Spleen (tissue), 11 donors: ENCODE results near the gene PACSIN1. TPM values are rescaled to one million over a fixed set of nuclear protein-coding genes. Genes with fewer than 3 reads are reported as not detected.
"Not testable (repeated sequence)": the region's sequence is repeated elsewhere in the genome, so short reads cannot be mapped to it uniquely, and the experiment has no call there.

Source experiments
- DNase-seq: peaks from one replicate; pipeline ENCODE4 v3.0.0-alpha.2; 2020
- H3K27ac ChIP-seq, 8 donors: fragments of 200-600 bp; sonication (generic) in 7 of 8; 1 replicate in 4 of 8; 2 replicates in 4 of 8; pipeline versions ENCODE4 v1.5.0 to v1.8.0; 2016 to 2021; ENCODE audit warnings: inconsistent platforms in 4 of 8, mild to moderate bottlenecking in 4 of 8, moderate library complexity in 1 of 8
- H3K27me3 ChIP-seq, 7 donors: fragments of 200-600 bp; sonication (generic) in 6 of 7; replicated peaks in 1 of 7; 1 replicate in 4 of 7; 2 replicates in 3 of 7; pipeline versions ENCODE4 v1.5.0 to v1.8.0; 2016 to 2021; ENCODE audit warnings: inconsistent platforms in 3 of 7, mild to moderate bottlenecking in 1 of 7
- H3K36me3 ChIP-seq, 6 donors: fragments of 200-600 bp; sonication (generic) in 5 of 6; 1 replicate in 4 of 6; 2 replicates in 2 of 6; pipeline versions ENCODE4 v1.5.0 to v1.8.0; 2016 to 2021; ENCODE audit warnings: inconsistent platforms in 2 of 6
- H3K4me1 ChIP-seq, 6 donors: fragments of 200-600 bp; sonication (generic) in 5 of 6; 1 replicate in 3 of 6; 2 replicates in 3 of 6; pipeline versions ENCODE4 v1.5.0 to v1.8.0; 2016 to 2021; ENCODE audit warnings: inconsistent platforms in 3 of 6
- H3K4me3 ChIP-seq, 8 donors: fragments of 200-600 bp; sonication (generic) in 7 of 8; 1 replicate in 4 of 8; 2 replicates in 4 of 8; pipeline versions ENCODE4 v1.5.0 to v1.8.0; 2016 to 2021; ENCODE audit warnings: inconsistent platforms in 4 of 8, mild to moderate bottlenecking in 4 of 8, moderate library complexity in 2 of 8
- H3K9me3 ChIP-seq, 8 donors: fragments of 200-600 bp; sonication (generic) in 7 of 8; 1 replicate in 4 of 8; 2 replicates in 4 of 8; pipeline versions ENCODE4 v1.5.0 to v1.8.0; 2016 to 2021; ENCODE audit warnings: inconsistent platforms in 4 of 8
- POLR2A ChIP-seq, 3 donors: fragments of 450-650 bp; IDR thresholded peaks; one replicate each; pipeline ENCODE4 v1.5.1; 2017; ENCODE audit warnings: antibody characterized with exemption in 3 of 3, mild to moderate bottlenecking in 1 of 3
- POLR2AphosphoS5 ChIP-seq, 3 donors: sonication (generic); formaldehyde crosslinking; IDR thresholded peaks; one replicate each; pipeline ENCODE4 v1.5.1; 2017; ENCODE audit warnings: antibody characterized with exemption in 3 of 3
- WGBS, 5 donors: extraction: QIAGEN DNeasy Blood & Tissue Kit in 3 of 5; methylation state at CpG; one replicate each; pipeline versions ENCODE4 v1.1.5 to v1.1.7; 2013 to 2018; 5-methylcytosine and 5-hydroxymethylcytosine counted together
- intact Hi-C: fragments of 100-400 bp; cut with DNase I; formaldehyde crosslinking; loops from one replicate; pipeline ENCODE4 v1.15.0; 2023; ENCODE audit warnings: low total_unique reads
- polyA plus RNA-seq, 3 donors: library from polyadenylated mRNA; stranded (reverse); fragments of 200-250 nt; gene quantifications; one replicate each; pipeline ENCODE4 v1.2.1, GENCODE V29; 2013
- total RNA-seq, 7 donors: library from RNA; depleted of rRNA in 3 of 7; stranded (reverse); fragments of >200 nt in 3 of 7; fragmentation: NEBNext Ultra II Directional in 4 of 7; extraction: Animal tissue kit (Norgen Biotek cat#: 25700) in 4 of 7; gene quantifications; one replicate each; pipeline versions ENCODE4 v1.1.0 to v1.2.1, GENCODE V29; 2016 to 2021
- TF ChIP-seq, protein P1 (sequence below), 11 experiments: fragments of 200-600 bp in 7 of 11; fragments of 450-650 bp in 4 of 11; sonication (generic) in 4 of 11; IDR thresholded peaks in 8 of 11; conservative IDR thresholded peaks in 3 of 11; 1 replicate in 7 of 11; 2 replicates in 4 of 11; pipeline versions ENCODE4 v1.4.0 to v1.8.0; 2016 to 2021; ENCODE audit warnings: antibody characterized with exemption in 11 of 11, inconsistent platforms in 4 of 11, mild to moderate bottlenecking in 1 of 11
- donor health status: healthy with polysubstance abuse.
- donor health status: DM: no; HTN: no; CAD: no; lungs with moderate emphysema.
- donor health status: DM: no; HTN: no; CAD: no.
- donor health status: Bipolar disorder and iron deficiency.
- donor health status: healthy.
- donor health status: DM: no; HTN: no; CAD: no.
- donor health status: DM: yes; HTN: yes; CAD: no.

PACSIN1 gene
- total and polyA plus RNA-seq, 10 donors, result 0.66 to 2.8 (median 1.3) TPM

DNA sequence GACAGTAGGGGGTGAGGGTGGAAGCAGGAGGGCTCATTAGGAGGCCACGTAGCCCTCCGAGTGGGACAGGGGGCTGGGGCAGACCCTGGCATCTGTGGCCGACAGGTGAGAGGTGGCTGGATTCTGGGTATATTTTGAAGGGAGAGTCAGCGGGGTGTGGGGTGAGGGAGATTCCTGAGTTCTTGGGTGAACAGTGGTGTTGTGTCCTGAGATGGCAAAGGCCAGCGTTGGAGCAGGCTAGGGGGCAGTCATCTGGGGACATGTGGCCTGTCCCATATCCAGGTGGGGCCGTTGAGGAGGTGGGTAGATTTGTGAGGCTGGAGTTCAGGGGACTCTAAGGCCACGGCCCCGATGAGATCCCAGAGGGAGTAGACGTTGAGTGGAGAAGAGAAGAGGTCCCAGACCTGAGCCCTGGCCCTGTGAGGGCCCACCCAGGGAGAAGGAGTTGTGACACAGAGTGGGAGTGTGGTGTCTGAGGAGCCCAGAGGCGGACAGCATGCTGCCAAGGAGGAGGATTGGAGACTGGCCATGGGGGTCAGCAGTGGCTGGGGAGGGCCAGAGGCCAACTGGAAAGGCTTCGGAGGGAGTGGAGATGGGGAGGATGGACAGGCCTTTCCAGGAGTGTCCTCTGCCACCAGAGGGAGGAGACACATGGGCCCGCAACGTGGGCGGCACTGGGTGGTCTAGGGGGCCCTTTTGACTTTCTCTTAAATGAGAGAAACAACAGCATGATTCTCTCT, 19.6 kb downstream of the PACSIN1 start:
- no peak overlapping the region for H3K27ac ChIP-seq
- H3K36me3 ChIP-seq, result no peaks in the 10 kb centered on the region
- H3K27me3 ChIP-seq, result no peaks in the 10 kb centered on the region
- no peaks in the 10 kb centered on the region for H3K9me3 ChIP-seq
- intact Hi-C loops, result no loop called here
- H3K4me3 ChIP-seq, result no peak overlapping the region
- DNase-seq, result peak; percentile 54
- WGBS, 5 donors, result 69 to 85% (median 74%) methylated on average over 14 of the region's 14 CpGs
- peaks cover 0 to 13% (median 1%) of the 10 kb centered on the region in 6 donors for H3K4me1 ChIP-seq
- TF ChIP-seq POLR2A (IDR thresholded peaks at IDR 0.05) (no peak), POLR2AphosphoS5 (IDR thresholded peaks at IDR 0.05) (no peak)
- TF ChIP-seq, protein P1, sequence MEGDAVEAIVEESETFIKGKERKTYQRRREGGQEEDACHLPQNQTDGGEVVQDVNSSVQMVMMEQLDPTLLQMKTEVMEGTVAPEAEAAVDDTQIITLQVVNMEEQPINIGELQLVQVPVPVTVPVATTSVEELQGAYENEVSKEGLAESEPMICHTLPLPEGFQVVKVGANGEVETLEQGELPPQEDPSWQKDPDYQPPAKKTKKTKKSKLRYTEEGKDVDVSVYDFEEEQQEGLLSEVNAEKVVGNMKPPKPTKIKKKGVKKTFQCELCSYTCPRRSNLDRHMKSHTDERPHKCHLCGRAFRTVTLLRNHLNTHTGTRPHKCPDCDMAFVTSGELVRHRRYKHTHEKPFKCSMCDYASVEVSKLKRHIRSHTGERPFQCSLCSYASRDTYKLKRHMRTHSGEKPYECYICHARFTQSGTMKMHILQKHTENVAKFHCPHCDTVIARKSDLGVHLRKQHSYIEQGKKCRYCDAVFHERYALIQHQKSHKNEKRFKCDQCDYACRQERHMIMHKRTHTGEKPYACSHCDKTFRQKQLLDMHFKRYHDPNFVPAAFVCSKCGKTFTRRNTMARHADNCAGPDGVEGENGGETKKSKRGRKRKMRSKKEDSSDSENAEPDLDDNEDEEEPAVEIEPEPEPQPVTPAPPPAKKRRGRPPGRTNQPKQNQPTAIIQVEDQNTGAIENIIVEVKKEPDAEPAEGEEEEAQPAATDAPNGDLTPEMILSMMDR (IDR thresholded peaks at IDR 0.05 in 8 of 11, conservative IDR thresholded peaks at IDR 0.05 in 3 of 11), result no peak

DNA sequence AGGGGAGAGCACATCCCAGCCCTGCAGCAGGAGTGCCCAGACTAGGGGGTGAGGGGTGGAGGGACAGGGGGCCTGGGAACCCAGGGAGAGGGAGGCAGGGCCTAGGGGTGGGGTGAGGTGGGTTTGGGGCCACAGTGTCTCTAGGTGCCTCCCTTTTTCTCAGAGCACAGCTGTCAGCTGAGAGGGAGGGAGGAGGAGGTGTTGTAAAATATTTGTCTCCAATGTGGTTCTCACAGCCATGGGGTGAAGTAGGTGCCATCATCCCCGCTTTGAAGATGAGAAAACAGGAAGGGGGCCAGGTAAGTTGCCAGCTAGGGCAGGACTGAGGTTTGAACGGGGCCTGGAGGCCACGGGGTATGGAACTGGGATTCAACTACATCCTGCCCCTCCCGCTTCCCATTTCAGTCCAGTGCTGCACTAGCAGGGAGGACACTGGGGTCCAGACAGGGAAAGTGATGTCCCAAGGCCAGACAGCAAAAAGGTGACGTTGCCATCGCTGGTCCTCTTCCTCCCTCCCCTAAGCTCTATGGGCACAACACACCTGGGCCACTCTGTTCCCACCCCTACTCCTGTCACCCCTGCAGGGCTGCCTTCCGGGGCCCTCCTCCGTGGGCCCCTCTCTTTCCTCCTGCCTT, 20.3 kb downstream of the PACSIN1 start:
- Histone ChIP-seq H3K9me3 (no peaks in the 10 kb centered on the region), H3K27me3 (no peaks in the 10 kb centered on the region), H3K4me1 (peaks cover 0 to 13% (median 1%) of the 10 kb centered on the region in 6 donors), H3K4me3 (no peak overlapping the region), H3K27ac (no peak overlapping the region), H3K36me3 (no peaks in the 10 kb centered on the region)
- 63 to 71% (median 68%) methylated on average over 7 to 8 of the region's 8 CpGs for WGBS, 5 donors
- TF ChIP-seq, protein P1 (IDR thresholded peaks at IDR 0.05 in 8 of 11, conservative IDR thresholded peaks at IDR 0.05 in 3 of 11), result no peak
- TF ChIP-seq POLR2A (IDR thresholded peaks at IDR 0.05) (no peak), POLR2AphosphoS5 (IDR thresholded peaks at IDR 0.05) (no peak)
- intact Hi-C loops, result no loop called here
- DNase-seq, result peak; percentile 44

- H3K36me3 ChIP-seq, H3K9me3 ChIP-seq, H3K4me3 ChIP-seq, H3K27me3 ChIP-seq, H3K27ac ChIP-seq, intact Hi-C loops: not testable (repeated sequence)
- WGBS, 5 donors, result 85 to 93% (median 89%) methylated on average over 8 of the region's 8 CpGs
- H3K4me1 ChIP-seq, result peaks cover 0 to 13% (median 1%) of the 10 kb centered on the region in 6 donors
- DNase-seq, result peak; percentile 8
Measured at GRCh38 chr6:34486886-34487285, 21.0 kb downstream of the PACSIN1 start.

- Histone ChIP-seq H3K9me3 (no peaks in the 10 kb centered on the region), H3K4me1 (peaks cover 0 to 13% (median 1%) of the 10 kb centered on the region in 6 donors), H3K36me3 (no peaks in the 10 kb centered on the region), H3K27ac (no peak overlapping the region), H3K4me3 (no peak overlapping the region), H3K27me3 (no peaks in the 10 kb centered on the region)
- TF ChIP-seq POLR2AphosphoS5 (IDR thresholded peaks at IDR 0.05), result no peak
- no peak for TF ChIP-seq POLR2A (IDR thresholded peaks at IDR 0.05)
- TF ChIP-seq, protein P1 (IDR thresholded peaks at IDR 0.05 in 8 of 11, conservative IDR thresholded peaks at IDR 0.05 in 3 of 11), result no peak
- 67 to 90% (median 78%) methylated on average over 5 of the region's 5 CpGs for WGBS, 5 donors
- DNase-seq, result peak; percentile 39
- intact Hi-C loops, result no loop called here
Measured at GRCh38 chr6:34487536-34487935, 21.7 kb downstream of the PACSIN1 start.
